Effector CD8-positive, alpha-beta T cell (primary cell): Measurements from ENCODE around the gene FTSJ3.
A peak's percentile ranks its signal among the peaks of the same experiment; 100 is the strongest.
"Not testable (repeated sequence)": the region's sequence is repeated elsewhere in the genome, so short reads cannot be mapped to it uniquely, and the experiment has no call there.

Experiments
- DNase-seq: peaks from one replicate; lab custom pipeline; 2025; lab: John Stamatoyannopoulos, UW
- total RNA-seq, 4 experiments: gene quantifications; one replicate each; lab custom pipeline; 2026; lab: John Stamatoyannopoulos, UW

FTSJ3 gene
- 89.1 to 158 (median 116) reads per million in 4 experiments for total RNA-seq

- DNase-seq, result peak; percentile 88
These were observed at the start of gene FTSJ3, which contains the start of gene PSMC5 for GRCh38 chr17:63827002-63827800. TSS of gene FTSJ3 (minus strand) at chr17:63827663. CDS start at chr17:63826902, 761 bp downstream. TSS of gene PSMC5 (plus strand) at chr17:63827431. CDS start at chr17:63827491, 60 bp downstream.

GRCh38 chr17:63874693-63875092, 47.2 kb upstream of the FTSJ3 start:
- DNase-seq, result not testable (repeated sequence)

- not testable (repeated sequence) for DNase-seq
These were observed 46.7 kb upstream of the FTSJ3 start for GRCh38 chr17:63874061-63874626.

- DNase-seq, result not testable (repeated sequence)
These were observed 46.1 kb upstream of the FTSJ3 start, which contains the start of gene CSH2 for GRCh38 chr17:63873577-63873976. TSS of gene CSH2 (minus strand) at chr17:63873677. CDS start at chr17:63873614, 63 bp downstream.

GRCh38 chr17:63871646-63872365, 44.3 kb upstream of the FTSJ3 start:
- not testable (repeated sequence) for DNase-seq

- not testable (repeated sequence) for DNase-seq
These were observed 42.8 kb upstream of the FTSJ3 start for GRCh38 chr17:63870292-63870665.

- DNase-seq, result not testable (repeated sequence)
These were observed 42.2 kb upstream of the FTSJ3 start for GRCh38 chr17:63869491-63870291.

- DNase-seq, result not testable (repeated sequence)
These were observed 39.2 kb upstream of the FTSJ3 start for GRCh38 chr17:63866625-63867024.

- DNase-seq, result no peak
These were observed 31.8 kb upstream of the FTSJ3 start for GRCh38 chr17:63859257-63859656.

- not testable (repeated sequence) for DNase-seq
These were observed 29.0 kb upstream of the FTSJ3 start for GRCh38 chr17:63856425-63856824.

- DNase-seq, result no peak
These were observed 27.7 kb upstream of the FTSJ3 start for GRCh38 chr17:63855185-63855584.

GRCh38 chr17:63854709-63855108, 27.2 kb upstream of the FTSJ3 start:
- no peak for DNase-seq

GRCh38 chr17:63853260-63853659, 25.8 kb upstream of the FTSJ3 start:
- DNase-seq, result no peak

GRCh38 chr17:63850401-63850800, 22.9 kb upstream of the FTSJ3 start:
- no peak for DNase-seq

- DNase-seq, result peak; percentile 89
These were observed 21.6 kb upstream of the FTSJ3 start for GRCh38 chr17:63848834-63849689.

GRCh38 chr17:63847525-63848249, 20.2 kb upstream of the FTSJ3 start:
- DNase-seq, result no peak

GRCh38 chr17:63845509-63845908, 18.0 kb upstream of the FTSJ3 start:
- no peak for DNase-seq

GRCh38 chr17:63843910-63844677, 16.6 kb upstream of the FTSJ3 start:
- DNase-seq, result no peak

GRCh38 chr17:63843387-63843888, 16.0 kb upstream of the FTSJ3 start:
- peak; percentile 16 for DNase-seq
